Breast epithelium (tissue), 4 donors: ENCODE results near the gene PTPRM. TPM values are rescaled to one million over a fixed set of nuclear protein-coding genes. Genes with fewer than 3 reads are reported as not detected.

Source experiments
- DNase-seq, 2 donors: peaks; one replicate each; pipeline ENCODE4 v3.0.0-alpha.2; 2019; ENCODE audit warnings: low spot score in 2 of 2
- H3K27ac ChIP-seq, 2 donors: fragments of 200-600 bp; sonication (generic) in 1 of 2; one replicate each; pipeline ENCODE4 v1.5.1; 2016 to 2019; ENCODE audit warnings: mild to moderate bottlenecking in 1 of 2
- H3K27me3 ChIP-seq, 2 donors: fragments of 200-600 bp; sonication (generic) in 1 of 2; one replicate each; pipeline versions ENCODE4 v1.5.1 to v1.6.0; 2017 to 2019; ENCODE audit warnings: control low read depth in 1 of 2, mild to moderate bottlenecking in 1 of 2
- H3K36me3 ChIP-seq: fragments of 200-600 bp; one replicate; pipeline ENCODE4 v1.5.1; 2019
- H3K4me1 ChIP-seq, 2 donors: fragments of 200-600 bp; sonication (generic); one replicate each; pipeline ENCODE4 v1.5.1; 2016 to 2019; ENCODE audit warnings: control low read depth in 1 of 2
- H3K4me3 ChIP-seq, 3 donors: fragments of 200-600 bp; sonication (generic); 1 replicate in 2 of 3; 2 replicates in 1 of 3; pipeline ENCODE4 v1.5.1; 2016 to 2019; ENCODE audit warnings: mild to moderate bottlenecking in 3 of 3, moderate library complexity in 2 of 3
- H3K9me3 ChIP-seq, 2 donors: fragments of 200-600 bp; sonication (generic) in 1 of 2; one replicate each; pipeline ENCODE4 v1.5.1; 2016 to 2019; ENCODE audit warnings: control low read depth in 1 of 2
- CTCF ChIP-seq, 3 donors: fragments of 450-650 bp; IDR thresholded peaks; one replicate each; pipeline ENCODE4 v1.5.1; 2016 to 2017; ENCODE audit warnings: antibody characterized with exemption in 3 of 3, mild to moderate bottlenecking in 3 of 3, moderate library complexity in 3 of 3
- POLR2A ChIP-seq: fragments of 450-650 bp; IDR thresholded peaks from one replicate; pipeline ENCODE4 v1.6.1; 2016; ENCODE audit warnings: antibody characterized with exemption, mild to moderate bottlenecking, moderate library complexity
- POLR2AphosphoS5 ChIP-seq, 3 donors: sonication (generic); formaldehyde crosslinking; IDR thresholded peaks; one replicate each; pipeline ENCODE4 v1.6.1; 2017; ENCODE audit warnings: antibody characterized with exemption in 3 of 3
- intact Hi-C: fragments of 100-400 bp; cut with DNase I; formaldehyde crosslinking; loops from one replicate; pipeline ENCODE4 v1.15.1; 2023; ENCODE audit warnings: low total_unique reads
- total RNA-seq, 3 donors: library from RNA; depleted of rRNA; stranded (reverse); fragments of >200 nt; gene quantifications; one replicate each; pipeline ENCODE4 v1.1.0, GENCODE V29; 2016

Gene PTPRM
- total RNA-seq, 3 donors from 2014 or later = 41.7 to 181 (median 140) TPM

- Histone ChIP-seq H3K9me3 (peaks cover 0 to 4% of the 10 kb centered on the region in 2 donors), H3K4me3 (no peak overlapping the region), H3K27me3 (no peaks in the 10 kb centered on the region), H3K27ac (no peak overlapping the region), H3K4me1 (no peaks in the 10 kb centered on the region), H3K36me3 (no peaks in the 10 kb centered on the region)
- intact Hi-C loops = no loop called here
- TF ChIP-seq POLR2AphosphoS5 (IDR thresholded peaks at IDR 0.05) = no peak
- no peak for TF ChIP-seq CTCF (IDR thresholded peaks at IDR 0.05)
- no peak for TF ChIP-seq POLR2A
- no peak for DNase-seq
Observed at GRCh38 chr18:7741640-7742039, 174.5 kb downstream of the PTPRM start.

- no peak overlapping the region for H3K27ac ChIP-seq
- H3K36me3 ChIP-seq = no peaks in the 10 kb centered on the region
- H3K4me3 ChIP-seq = no peak overlapping the region
- H3K9me3 ChIP-seq = peaks cover 0 to 4% of the 10 kb centered on the region in 2 donors
- H3K27me3 ChIP-seq = no peaks in the 10 kb centered on the region
- intact Hi-C loops = no loop called here
- H3K4me1 ChIP-seq = no peaks in the 10 kb centered on the region
- DNase-seq = no peak
- no peak for TF ChIP-seq POLR2AphosphoS5 (IDR thresholded peaks at IDR 0.05)
- no peak for TF ChIP-seq POLR2A
- TF ChIP-seq CTCF (IDR thresholded peaks at IDR 0.05) = no peak
Observed at GRCh38 chr18:7742224-7742623, 175.1 kb downstream of the PTPRM start.

GRCh38 chr18:7743256-7743655 is 176.1 kb downstream of the PTPRM start:
- intact Hi-C loops = no loop called here
- H3K36me3 ChIP-seq = no peaks in the 10 kb centered on the region
- no peaks in the 10 kb centered on the region for H3K4me1 ChIP-seq
- H3K27me3 ChIP-seq = no peaks in the 10 kb centered on the region
- H3K4me3 ChIP-seq = no peak overlapping the region
- TF ChIP-seq POLR2AphosphoS5 (IDR thresholded peaks at IDR 0.05) (no peak), CTCF (IDR thresholded peaks at IDR 0.05) (no peak), POLR2A (no peak)
- no peak overlapping the region for H3K27ac ChIP-seq
- DNase-seq = no peak
- H3K9me3 ChIP-seq = peaks cover 0 to 4% of the 10 kb centered on the region in 2 donors

- intact Hi-C loops = no loop called here
- Histone ChIP-seq H3K27ac (no peak overlapping the region), H3K27me3 (no peaks in the 10 kb centered on the region), H3K4me3 (no peak overlapping the region), H3K9me3 (peaks cover 0 to 4% of the 10 kb centered on the region in 2 donors), H3K36me3 (no peaks in the 10 kb centered on the region), H3K4me1 (no peaks in the 10 kb centered on the region)
- no peak for DNase-seq
- TF ChIP-seq POLR2AphosphoS5 (IDR thresholded peaks at IDR 0.05) (no peak), POLR2A (no peak), CTCF (IDR thresholded peaks at IDR 0.05) (no peak)
Observed at GRCh38 chr18:7746106-7746505, 179.0 kb downstream of the PTPRM start.

GRCh38 chr18:7748251-7749007 is 181.3 kb downstream of the PTPRM start:
- H3K36me3 ChIP-seq = no peaks in the 10 kb centered on the region

More at GRCh38 chr18:7748251-7749007, 181.3 kb downstream of the PTPRM start:
- H3K27ac ChIP-seq = peak overlapping the region in 1 of 2 donors; percentile 16
- no peak for DNase-seq
- H3K9me3 ChIP-seq = peaks cover 0 to 4% of the 10 kb centered on the region in 2 donors
- intact Hi-C loops = no loop called here
- no peak for TF ChIP-seq CTCF (IDR thresholded peaks at IDR 0.05)
- TF ChIP-seq POLR2AphosphoS5 (IDR thresholded peaks at IDR 0.05) = no peak
- TF ChIP-seq POLR2A = no peak
- no peak overlapping the region for H3K4me3 ChIP-seq
- H3K27me3 ChIP-seq = no peaks in the 10 kb centered on the region
- no peaks in the 10 kb centered on the region for H3K4me1 ChIP-seq
